ENCODE measurements around the gene NPAS2.

- no peak for TF ChIP-seq CTCF (IDR thresholded peaks at IDR 0.05)
- TF ChIP-seq EP300 (IDR thresholded peaks at IDR 0.05) = no peak
- no peak for TF ChIP-seq POLR2AphosphoS5 (IDR thresholded peaks at IDR 0.05)
Measured at GRCh38 chr2:100820523-100821254, 750 bp downstream of the NPAS2 start.

Measured in upper lobe of left lung (tissue), 4 donors.